Dedifferentiated amniotic fluid mesenchymal stem cell (primary cell): ENCODE data around the gene GIPC3.
A peak's percentile ranks its signal among the peaks of the same experiment; 100 is the strongest.
"Not testable (repeated sequence)": the region's sequence is repeated elsewhere in the genome, so short reads cannot be mapped to it uniquely, and the experiment has no call there.

Source experiments
- DNase-seq: peaks from one replicate; pipeline ENCODE4 v3.0.0-alpha.2; 2016; ENCODE audit errors: extremely low spot score

Gene GIPC3

GRCh38 chr19:3618811-3619630 is 33.7 kb downstream of the GIPC3 start:
- no peak for DNase-seq

GRCh38 chr19:3619631-3620012 is 34.3 kb downstream of the GIPC3 start:
- no peak for DNase-seq

- DNase-seq = no peak
Observed at GRCh38 chr19:3620145-3620816, 35.0 kb downstream of the GIPC3 start.

- DNase-seq = no peak
Observed at GRCh38 chr19:3620817-3621547, 35.7 kb downstream of the GIPC3 start.

GRCh38 chr19:3621689-3622088 is 36.4 kb downstream of the GIPC3 start:
- no peak for DNase-seq

- DNase-seq = no peak
Observed at GRCh38 chr19:3622224-3622623, 36.9 kb downstream of the GIPC3 start.

- DNase-seq = no peak
Observed at GRCh38 chr19:3623716-3624115, 38.4 kb downstream of the GIPC3 start.

GRCh38 chr19:3625996-3626472 is 40.8 kb downstream of the GIPC3 start:
- DNase-seq = peak; percentile 42

GRCh38 chr19:3626473-3627350 is 41.4 kb downstream of the GIPC3 start, which contains the start of gene CACTIN:
CACTIN (minus strand) TSS chr19:3626790; CDS start chr19:3626762, 28 bp downstream.
- DNase-seq = peak; percentile 98

GRCh38 chr19:3627351-3627723 is 42.1 kb downstream of the GIPC3 start:
- no peak for DNase-seq

- not testable (repeated sequence) for DNase-seq
Observed at GRCh38 chr19:3628766-3629165, 43.5 kb downstream of the GIPC3 start.

- no peak for DNase-seq
Observed at GRCh38 chr19:3631053-3631861, 46.0 kb downstream of the GIPC3 start.

- DNase-seq = no peak
Observed at GRCh38 chr19:3632098-3632497, 46.8 kb downstream of the GIPC3 start.

- DNase-seq = no peak
Observed at GRCh38 chr19:3632739-3633558, 47.7 kb downstream of the GIPC3 start.

- DNase-seq = no peak
Observed at GRCh38 chr19:3633559-3633988, 48.3 kb downstream of the GIPC3 start.

- DNase-seq = no peak
Observed at GRCh38 chr19:3634496-3635045, 49.3 kb downstream of the GIPC3 start.

GRCh38 chr19:3636506-3636905 is 51.2 kb downstream of the GIPC3 start:
- no peak for DNase-seq

- DNase-seq = no peak
Observed at GRCh38 chr19:3636962-3637361, 51.7 kb downstream of the GIPC3 start.

- DNase-seq = no peak
Observed at GRCh38 chr19:3637621-3638020, 52.3 kb downstream of the GIPC3 start.
